ENCODE data around the gene NDUFS2.
A peak's percentile ranks its signal among the peaks of the same experiment; 100 is the strongest.

NDUFS2 gene

DNA sequence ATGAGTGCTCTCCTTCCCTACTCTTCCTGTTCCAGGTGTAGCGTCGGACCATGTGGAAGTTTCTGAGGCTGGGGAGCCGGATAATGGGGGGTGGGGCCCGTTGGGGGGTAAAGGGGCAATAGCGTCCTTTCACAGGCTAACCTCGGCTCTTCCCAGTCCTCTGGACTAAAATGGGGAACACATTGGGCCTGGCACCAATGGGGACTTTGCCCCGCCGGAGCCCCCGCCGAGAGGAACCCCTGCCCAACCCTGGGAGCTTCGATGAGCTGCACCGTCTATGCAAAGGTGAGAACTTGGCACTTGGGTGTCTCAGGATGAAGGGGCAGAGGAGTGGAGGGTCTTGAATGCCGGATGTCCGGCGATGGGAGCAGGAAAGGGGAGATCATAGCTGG lies 24.1 kb downstream of the NDUFS2 start:
- H3K4me3 ChIP-seq (ENCODE audit: low read depth, low read length) = peak overlapping the region; percentile 95
- CTCF ChIA-PET = interaction anchor here (0.5 to 23.5 kb wide), 34 partner anchors 8 to 238 kb away, joined by 3 to 758 read pairs (median 10); partner anchors contain the start of genes ADAMTS4, CFAP126, FCER1G and NDUFS2
- no peak for DNase-seq (ENCODE audit: low read depth, low spot score)
- POLR2A ChIA-PET = interaction anchor here (1.2 to 1.3 kb wide), 2 partner anchors 29 to 163 kb away, joined by 5 to 9 read pairs; no protein-coding TSS in a partner anchor
- TF ChIP-seq, protein P1, sequence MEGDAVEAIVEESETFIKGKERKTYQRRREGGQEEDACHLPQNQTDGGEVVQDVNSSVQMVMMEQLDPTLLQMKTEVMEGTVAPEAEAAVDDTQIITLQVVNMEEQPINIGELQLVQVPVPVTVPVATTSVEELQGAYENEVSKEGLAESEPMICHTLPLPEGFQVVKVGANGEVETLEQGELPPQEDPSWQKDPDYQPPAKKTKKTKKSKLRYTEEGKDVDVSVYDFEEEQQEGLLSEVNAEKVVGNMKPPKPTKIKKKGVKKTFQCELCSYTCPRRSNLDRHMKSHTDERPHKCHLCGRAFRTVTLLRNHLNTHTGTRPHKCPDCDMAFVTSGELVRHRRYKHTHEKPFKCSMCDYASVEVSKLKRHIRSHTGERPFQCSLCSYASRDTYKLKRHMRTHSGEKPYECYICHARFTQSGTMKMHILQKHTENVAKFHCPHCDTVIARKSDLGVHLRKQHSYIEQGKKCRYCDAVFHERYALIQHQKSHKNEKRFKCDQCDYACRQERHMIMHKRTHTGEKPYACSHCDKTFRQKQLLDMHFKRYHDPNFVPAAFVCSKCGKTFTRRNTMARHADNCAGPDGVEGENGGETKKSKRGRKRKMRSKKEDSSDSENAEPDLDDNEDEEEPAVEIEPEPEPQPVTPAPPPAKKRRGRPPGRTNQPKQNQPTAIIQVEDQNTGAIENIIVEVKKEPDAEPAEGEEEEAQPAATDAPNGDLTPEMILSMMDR (IDR thresholded peaks at IDR 0.05; ENCODE audit: insufficient read depth, low read length, missing control alignments) = no peak

DNA sequence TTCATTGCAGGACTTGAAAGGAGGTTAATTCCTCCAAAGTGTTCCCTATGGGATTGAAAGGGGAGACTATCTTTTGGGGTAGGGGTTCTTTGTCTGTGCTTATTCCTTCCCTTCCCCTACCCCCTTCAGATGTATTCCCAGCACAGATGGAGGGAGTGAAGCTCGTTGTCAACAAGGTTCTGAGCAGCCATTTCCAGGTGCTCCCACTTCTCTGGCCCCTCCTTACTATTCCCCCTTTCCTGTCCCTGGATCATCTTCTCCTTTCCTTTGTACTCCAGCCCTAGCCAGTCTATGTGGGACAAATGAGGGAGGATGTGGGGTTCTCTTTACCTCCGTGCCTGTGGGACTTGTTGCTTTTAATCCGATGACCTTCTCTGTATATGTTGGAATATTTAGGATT lies 24.6 kb downstream of the NDUFS2 start:
- TF ChIP-seq, protein P1 (IDR thresholded peaks at IDR 0.05; ENCODE audit: insufficient read depth, low read length, missing control alignments) = no peak
- POLR2A ChIA-PET = no interaction called here
- CTCF ChIA-PET = interaction anchor here (0.5 to 23.5 kb wide), 35 partner anchors 9 to 239 kb away, joined by 3 to 758 read pairs (median 10); partner anchors contain the start of genes ADAMTS4, CFAP126, FCER1G and NDUFS2
- DNase-seq (ENCODE audit: low read depth, low spot score) = no peak
- peak overlapping the region; percentile 95 for H3K4me3 ChIP-seq (ENCODE audit: low read depth, low read length)

DNA sequence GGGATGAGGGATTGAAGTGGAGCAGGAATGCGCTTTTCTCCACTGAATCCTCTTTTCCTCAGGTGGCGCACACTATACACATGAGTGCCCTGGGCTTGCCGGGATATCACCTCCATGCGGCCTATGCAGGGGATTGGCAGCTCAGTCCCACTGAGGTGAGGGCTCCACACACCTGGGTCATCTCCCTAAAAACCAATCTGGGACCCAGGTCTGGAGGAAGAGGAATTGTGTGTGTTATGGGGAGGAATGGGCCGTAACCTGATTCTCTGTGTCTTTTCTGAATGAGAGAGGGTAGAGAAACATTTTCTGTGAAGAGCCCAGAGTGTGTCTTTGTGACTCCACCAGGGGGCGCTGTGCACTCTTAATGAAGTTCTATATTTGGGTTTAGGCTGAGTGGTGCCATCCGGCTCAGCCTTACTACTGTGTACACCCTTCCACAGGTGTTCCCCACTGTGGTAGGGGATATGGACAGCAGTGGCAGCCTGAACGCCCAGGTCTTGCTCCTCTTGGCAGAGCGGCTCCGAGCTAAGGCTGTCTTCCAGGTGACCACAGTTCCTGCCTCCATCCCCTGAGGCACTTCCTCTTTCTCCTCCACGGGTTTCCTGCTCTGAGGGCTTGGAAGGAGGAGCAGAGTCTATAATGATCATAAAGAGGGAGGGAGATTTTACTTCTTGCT lies 25.2 kb downstream of the NDUFS2 start:
- peak; percentile 23 for DNase-seq (ENCODE audit: low read depth, low spot score)
- peak overlapping the region; percentile 9; the same call in 1 of the 2 replicates for H3K4me3 ChIP-seq (ENCODE audit: low read depth, low read length)
- ChIA-PET CTCF (interaction anchor here (0.6 to 23.5 kb wide), 36 partner anchors 9 to 239 kb away, joined by 3 to 758 read pairs (median 10); partner anchors contain the start of genes ADAMTS4, CFAP126, FCER1G and NDUFS2), POLR2A (no interaction called here)
- TF ChIP-seq, protein P1 (IDR thresholded peaks at IDR 0.05; ENCODE audit: insufficient read depth, low read length, missing control alignments) = peak; percentile 75

DNA sequence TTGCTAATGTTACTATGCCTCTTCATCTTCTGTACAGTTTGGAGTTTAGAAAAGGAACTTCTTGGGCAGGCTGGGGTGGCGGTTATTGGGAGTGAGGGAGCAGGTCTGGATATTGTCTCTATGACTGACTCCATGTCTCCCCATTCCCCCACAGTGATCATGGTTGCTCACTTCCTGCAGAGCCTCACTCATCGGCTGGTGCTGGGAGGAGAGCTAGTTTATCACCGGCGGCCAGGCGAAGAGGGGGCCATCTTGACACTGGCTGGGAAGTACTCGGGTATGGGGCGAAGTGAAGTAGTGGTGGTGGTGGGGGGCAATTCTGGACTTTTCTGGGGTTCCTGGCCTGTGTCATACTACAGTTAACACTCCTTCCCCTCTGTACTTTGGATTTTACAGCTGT lies 25.9 kb downstream of the NDUFS2 start:
- DNase-seq (ENCODE audit: low read depth, low spot score) = no peak
- TF ChIP-seq, protein P1 (IDR thresholded peaks at IDR 0.05; ENCODE audit: insufficient read depth, low read length, missing control alignments) = no peak
- POLR2A ChIA-PET = no interaction called here
- H3K4me3 ChIP-seq (ENCODE audit: low read depth, low read length) = no peak overlapping the region
- CTCF ChIA-PET = interaction anchor here (0.7 to 23.5 kb wide), 22 partner anchors 10 to 154 kb away, joined by 3 to 758 read pairs (median 23); partner anchors contain the start of genes ADAMTS4, CFAP126, FCER1G and NDUFS2

DNA sequence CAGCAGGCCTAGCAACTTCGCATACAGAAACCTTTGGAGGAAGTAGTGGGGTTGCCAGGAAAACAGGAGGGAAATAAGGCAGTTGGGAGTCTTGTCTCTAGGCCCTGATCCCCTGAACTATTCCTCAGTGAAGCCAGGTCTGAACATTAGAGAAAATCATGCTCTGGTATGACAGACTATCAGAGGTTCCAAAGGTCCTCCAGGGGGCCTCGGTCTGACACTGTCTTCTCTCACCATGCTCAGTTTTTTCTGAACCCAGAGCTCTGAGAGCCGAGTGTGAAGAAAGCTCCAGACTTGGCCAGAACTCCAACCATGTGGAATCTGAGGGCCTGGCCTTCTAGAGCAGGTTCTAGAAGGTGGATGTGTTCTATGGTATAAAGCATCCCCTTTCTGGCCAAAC lies 27.7 kb downstream of the NDUFS2 start:
- TF ChIP-seq, protein P1 (IDR thresholded peaks at IDR 0.05; ENCODE audit: insufficient read depth, low read length, missing control alignments) = no peak
- no peak overlapping the region for H3K4me3 ChIP-seq (ENCODE audit: low read depth, low read length)
- CTCF ChIA-PET = interaction anchor here (0.6 to 23.5 kb wide), 17 partner anchors 9 to 152 kb away, joined by 3 to 758 read pairs (median 26); partner anchors contain the start of genes ADAMTS4, FCER1G, NDUFS2 and NR1I3
- POLR2A ChIA-PET = no interaction called here
- DNase-seq (ENCODE audit: low read depth, low spot score) = no peak

DNA sequence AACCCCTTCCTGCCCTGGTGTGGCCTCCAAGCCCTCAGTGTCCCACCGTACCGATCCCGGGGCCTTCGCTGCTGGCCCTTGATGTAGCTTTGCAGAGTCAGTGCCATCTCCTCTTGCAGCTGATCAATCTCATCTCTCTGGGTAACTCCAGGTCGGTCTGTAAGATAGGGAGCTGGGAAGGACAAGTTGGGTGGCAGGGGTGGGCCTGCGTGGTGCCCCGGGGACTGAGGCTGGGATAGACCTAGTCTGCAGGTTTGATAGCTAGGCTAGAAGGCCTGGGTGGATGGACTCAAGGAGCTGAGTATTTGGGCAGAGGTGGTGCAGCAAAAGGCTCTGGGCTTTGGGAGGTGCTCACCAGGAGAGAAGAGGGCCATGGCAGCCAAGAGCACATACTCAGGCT lies 28.6 kb downstream of the NDUFS2 start:
- CTCF ChIA-PET = interaction anchor here (0.9 to 23.5 kb wide), 9 partner anchors 8 to 151 kb away, joined by 3 to 758 read pairs (median 97); partner anchors contain the start of genes ADAMTS4, CFAP126, FCER1G and NDUFS2
- POLR2A ChIA-PET = no interaction called here
- no peak overlapping the region for H3K4me3 ChIP-seq (ENCODE audit: low read depth, low read length)
- TF ChIP-seq, protein P1 (IDR thresholded peaks at IDR 0.05; ENCODE audit: insufficient read depth, low read length, missing control alignments) = no peak
- DNase-seq (ENCODE audit: low read depth, low spot score) = no peak
